Ureter (tissue), 1 donor: Measurements from ENCODE around the gene ZNF708. TPM values are rescaled to one million over a fixed set of nuclear protein-coding genes. Genes with fewer than 3 reads are reported as not detected.
"Not testable (repeated sequence)": the region's sequence is repeated elsewhere in the genome, so short reads cannot be mapped to it uniquely, and the experiment has no call there.

Source experiments
- DNase-seq: peaks from one replicate; pipeline ENCODE4 v3.0.0-alpha.2; 2020; ENCODE audit warnings: low spot score
- total RNA-seq: library from RNA; stranded (reverse); gene quantifications from one replicate; pipeline ENCODE4 v1.2.4, GENCODE V29; 2023
- donor health status: DM: yes; HTN: yes; CAD: no.

Gene ZNF708
- total RNA-seq, 1 donor from 2014 or later, result 27.0 TPM

DNA sequence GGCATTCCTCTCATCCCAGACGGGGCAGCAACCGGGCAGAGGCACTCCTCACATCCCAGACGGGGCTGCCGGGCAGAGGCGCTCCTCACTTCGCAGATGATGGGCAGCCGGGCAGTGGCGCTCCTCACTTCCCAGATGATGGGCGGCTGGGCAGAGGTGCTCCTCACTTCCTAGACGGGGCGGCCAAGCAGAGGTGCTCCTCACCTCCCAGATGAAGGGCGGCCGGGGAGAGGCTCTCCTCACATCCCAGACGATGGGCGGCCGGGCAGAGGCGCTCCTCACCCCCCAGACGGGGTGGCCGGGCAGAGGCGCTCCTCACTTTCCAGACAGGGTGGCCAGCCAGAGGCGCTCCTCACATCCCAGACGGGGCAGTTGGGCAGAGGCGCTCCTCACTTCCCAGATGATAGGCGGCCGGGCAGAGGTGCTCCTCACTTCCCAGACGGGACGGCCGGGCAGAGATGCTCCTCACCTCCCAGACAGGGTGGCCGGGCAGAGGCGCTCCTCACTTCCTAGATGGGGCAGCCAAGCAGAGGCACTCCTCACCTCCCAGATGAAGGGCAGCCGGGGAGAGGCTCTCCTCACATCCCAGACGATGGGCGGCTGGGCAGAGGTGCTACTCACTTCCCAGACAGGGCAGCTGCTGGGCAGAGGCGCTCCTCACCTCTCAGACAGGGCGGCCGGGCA, 68.9 kb downstream of the ZNF708 start:
- DNase-seq, result no peak

DNA sequence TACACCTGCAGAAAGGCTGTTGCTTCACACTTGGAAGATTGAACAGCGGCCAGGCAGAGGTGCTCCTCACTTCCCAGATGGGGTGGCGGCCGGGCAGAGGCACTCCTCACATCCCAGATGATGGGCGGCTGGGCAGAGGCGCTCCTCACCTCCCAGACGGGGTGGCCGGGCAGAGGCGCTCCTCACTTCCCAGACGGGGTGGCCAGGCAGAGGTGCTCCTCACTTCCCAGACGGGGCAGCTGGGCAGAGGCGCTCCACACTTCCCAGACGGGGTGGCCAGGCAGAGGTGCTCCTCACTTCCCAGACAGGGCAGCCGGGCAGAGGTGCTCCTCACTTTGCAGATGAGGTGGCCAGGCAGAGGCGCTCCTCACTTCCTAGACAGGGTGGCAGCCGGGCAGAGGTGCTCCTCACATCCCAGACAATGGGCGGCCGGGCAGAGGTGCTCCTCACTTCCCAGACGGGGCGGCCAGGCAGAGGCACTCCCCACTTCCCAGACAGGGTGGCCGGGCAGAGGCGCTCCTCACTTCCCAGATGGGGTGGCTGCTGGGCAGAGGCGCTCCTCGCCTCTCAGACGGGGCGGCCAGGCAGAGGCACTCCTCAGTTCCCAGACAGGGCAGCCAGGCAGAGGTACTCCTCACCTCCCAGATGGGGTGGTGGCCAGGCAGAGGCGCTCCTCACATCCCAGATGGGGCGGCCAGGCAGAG, 69.6 kb downstream of the ZNF708 start:
- DNase-seq, result not testable (repeated sequence)

DNA sequence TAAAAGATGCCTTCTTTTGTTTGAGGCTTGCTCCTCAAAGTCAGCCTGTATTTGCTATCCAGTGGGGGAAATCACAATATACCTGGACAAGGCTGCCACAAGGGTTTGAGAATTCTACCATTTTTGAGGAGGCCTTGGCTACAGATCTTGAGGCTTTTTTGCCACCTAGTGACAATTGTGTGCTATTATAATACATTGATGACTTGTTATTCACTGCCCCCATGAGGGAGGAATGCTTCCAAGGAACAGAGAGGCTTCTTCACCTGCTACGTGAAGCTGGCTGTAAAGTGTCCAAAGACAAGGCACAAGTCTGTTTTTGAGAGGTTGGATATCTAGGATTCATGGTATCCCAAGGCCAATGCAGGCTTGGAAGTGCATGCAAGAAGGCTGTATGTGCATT, 72.5 kb downstream of the ZNF708 start:
- DNase-seq, result no peak

Other genes with a start within 250 kb of the ZNF708 start
- 17.0 TPM for gene ZNF714, start 247.2 kb downstream of the ZNF708 start, total RNA-seq
- gene ZNF431, start 187.4 kb downstream of the ZNF708 start, total RNA-seq, result 26.5 TPM
- gene ZNF738, start 29.6 kb upstream of the ZNF708 start, total RNA-seq, result 12.2 TPM
- 36.1 TPM for gene ZNF493, start 67.7 kb upstream of the ZNF708 start, total RNA-seq
- gene ZNF429, start 176.2 kb upstream of the ZNF708 start, total RNA-seq, result 28.3 TPM